ENCODE measurements around the gene CSKMT. TPM values are rescaled to one million over a fixed set of nuclear protein-coding genes. Genes with fewer than 3 reads are reported as not detected.
"Not testable (repeated sequence)": the region's sequence is repeated elsewhere in the genome, so short reads cannot be mapped to it uniquely, and the experiment has no call there.

CSKMT gene
- total RNA-seq (ENCODE audit: unreplicated experiment): 15.7 TPM
- long read RNA-seq, partial matches to known transcripts: 0 of 2 reads
- long read RNA-seq, other reads (novel, unspliced or antisense): 0 of 2 reads

DNA sequence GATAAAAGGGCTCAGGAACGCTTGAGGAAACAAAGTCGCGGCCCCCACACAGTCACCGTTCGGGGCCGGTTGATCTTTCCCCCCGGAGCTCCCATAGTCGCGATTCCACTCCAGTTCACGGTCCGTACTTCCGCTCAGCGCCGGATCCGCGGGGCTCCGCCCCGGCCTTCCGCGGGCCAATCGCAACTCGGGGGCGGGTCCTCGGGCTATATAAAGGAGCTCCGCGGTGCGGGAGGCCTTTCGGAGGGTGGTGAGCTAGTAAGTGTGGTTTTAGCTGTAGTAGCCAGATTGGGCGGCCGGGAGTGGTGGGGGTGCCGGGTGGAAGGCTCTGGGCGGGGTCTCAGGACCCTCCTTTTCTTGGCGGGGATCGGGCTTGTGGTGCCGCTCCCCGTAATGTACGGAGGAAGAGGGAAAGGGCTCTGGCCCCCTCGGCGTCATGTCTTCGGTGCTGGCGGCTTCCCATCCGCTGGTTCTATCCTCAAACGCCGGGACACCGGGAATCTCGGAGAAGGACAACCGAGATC, at the start of gene CSKMT, which contains the start of gene C11orf98:
Gene CSKMT (plus strand): TSS at position 238 of the 524 bp plus-strand sequence. CDS start 568 bp downstream, outside the sequence.
Gene C11orf98 (minus strand): TSS at position 136 of the 524 bp plus-strand sequence. CDS start 41 bp downstream, at position 95.
- peak within 1 kb of the TSS; percentile 94 for H3K27ac Mint-ChIP-seq (ENCODE audit: unreplicated experiment)
- TF ChIP-seq, protein P1, sequence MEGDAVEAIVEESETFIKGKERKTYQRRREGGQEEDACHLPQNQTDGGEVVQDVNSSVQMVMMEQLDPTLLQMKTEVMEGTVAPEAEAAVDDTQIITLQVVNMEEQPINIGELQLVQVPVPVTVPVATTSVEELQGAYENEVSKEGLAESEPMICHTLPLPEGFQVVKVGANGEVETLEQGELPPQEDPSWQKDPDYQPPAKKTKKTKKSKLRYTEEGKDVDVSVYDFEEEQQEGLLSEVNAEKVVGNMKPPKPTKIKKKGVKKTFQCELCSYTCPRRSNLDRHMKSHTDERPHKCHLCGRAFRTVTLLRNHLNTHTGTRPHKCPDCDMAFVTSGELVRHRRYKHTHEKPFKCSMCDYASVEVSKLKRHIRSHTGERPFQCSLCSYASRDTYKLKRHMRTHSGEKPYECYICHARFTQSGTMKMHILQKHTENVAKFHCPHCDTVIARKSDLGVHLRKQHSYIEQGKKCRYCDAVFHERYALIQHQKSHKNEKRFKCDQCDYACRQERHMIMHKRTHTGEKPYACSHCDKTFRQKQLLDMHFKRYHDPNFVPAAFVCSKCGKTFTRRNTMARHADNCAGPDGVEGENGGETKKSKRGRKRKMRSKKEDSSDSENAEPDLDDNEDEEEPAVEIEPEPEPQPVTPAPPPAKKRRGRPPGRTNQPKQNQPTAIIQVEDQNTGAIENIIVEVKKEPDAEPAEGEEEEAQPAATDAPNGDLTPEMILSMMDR (IDR thresholded peaks at IDR 0.05; ENCODE audit: partially characterized antibody, unreplicated experiment): no peak
- H3K4me1 Mint-ChIP-seq (ENCODE audit: low read depth, unreplicated experiment): peaks cover 10% of the 10 kb centered on the region
- H3K27me3 Mint-ChIP-seq (ENCODE audit: unreplicated experiment): peaks cover 4% of the 10 kb centered on the region
- H3K9me3 Mint-ChIP-seq (ENCODE audit: unreplicated experiment): peaks cover 13% of the 10 kb centered on the region
- peak; percentile 97 for DNase-seq
- H3K36me3 Mint-ChIP-seq (ENCODE audit: unreplicated experiment): no peaks in the 10 kb centered on the region
- peak within 1 kb of the TSS; percentile 96 for H3K4me3 Mint-ChIP-seq (ENCODE audit: unreplicated experiment)

- Mint-ChIP-seq H3K36me3 (ENCODE audit: unreplicated experiment) (no peaks in the 10 kb centered on the region), H3K4me1 (ENCODE audit: low read depth, unreplicated experiment) (peaks cover 4% of the 10 kb centered on the region), H3K27me3 (ENCODE audit: unreplicated experiment) (peaks cover 8% of the 10 kb centered on the region), H3K27ac (ENCODE audit: unreplicated experiment) (no peak overlapping the region), H3K9me3 (ENCODE audit: unreplicated experiment) (peaks cover 3% of the 10 kb centered on the region), H3K4me3 (ENCODE audit: unreplicated experiment) (no peak overlapping the region)
- TF ChIP-seq, protein P1 (IDR thresholded peaks at IDR 0.05; ENCODE audit: partially characterized antibody, unreplicated experiment): no peak
- DNase-seq: no peak
These were observed 49.6 kb upstream of the CSKMT start for GRCh38 chr11:62615521-62615920.

DNA sequence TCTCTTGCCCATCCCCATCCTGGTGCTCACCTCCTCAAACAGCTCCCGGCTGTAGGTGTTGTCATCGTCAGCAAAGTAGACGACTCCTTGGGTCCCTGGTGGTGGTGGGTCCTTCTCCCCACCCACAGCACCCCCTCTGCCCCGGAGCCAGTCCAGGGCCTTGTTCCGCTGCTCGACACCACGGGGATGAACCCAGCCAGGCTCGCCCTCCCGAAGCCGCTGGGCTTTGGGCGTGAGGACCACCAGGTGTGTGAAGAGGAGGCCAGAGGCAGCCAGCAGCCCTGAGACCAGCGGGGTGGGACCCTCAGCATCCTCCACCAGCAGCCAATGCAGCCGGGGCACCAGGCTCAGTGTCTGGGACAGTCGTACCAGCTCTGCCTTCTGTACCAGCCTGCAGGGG, 48.2 kb upstream of the CSKMT start:
- H3K4me1 Mint-ChIP-seq (ENCODE audit: low read depth, unreplicated experiment); H3K36me3 Mint-ChIP-seq (ENCODE audit: unreplicated experiment); H3K4me3 Mint-ChIP-seq (ENCODE audit: unreplicated experiment); DNase-seq; H3K9me3 Mint-ChIP-seq (ENCODE audit: unreplicated experiment); H3K27ac Mint-ChIP-seq (ENCODE audit: unreplicated experiment): not testable (repeated sequence)
- peaks cover 12% of the 10 kb centered on the region for H3K27me3 Mint-ChIP-seq (ENCODE audit: unreplicated experiment)

DNA sequence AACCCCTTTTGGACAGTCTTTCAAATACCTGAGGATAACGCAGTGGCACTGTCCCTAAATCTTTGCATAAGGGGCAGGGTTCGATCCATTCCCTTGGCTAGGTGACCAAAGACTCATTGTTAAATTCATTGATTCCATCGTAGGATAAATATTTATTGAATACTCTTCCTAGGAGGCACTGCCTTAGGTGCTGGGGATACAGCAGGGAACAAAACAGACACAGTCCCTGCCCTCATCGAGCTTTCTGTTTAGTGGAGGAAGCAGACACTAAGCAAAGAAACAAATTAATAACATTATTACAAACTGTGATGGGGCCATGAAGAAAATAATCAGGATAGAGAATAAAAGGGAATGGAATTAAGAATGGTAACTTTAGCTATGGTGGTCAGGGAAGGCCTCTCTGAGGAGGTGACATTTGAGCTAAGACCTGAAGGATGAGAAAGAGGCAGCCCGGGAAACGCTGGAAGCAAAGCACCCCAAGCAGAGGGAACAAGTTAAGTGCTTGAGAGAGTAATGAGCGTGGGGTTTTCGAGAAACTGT, 44.0 kb upstream of the CSKMT start:
- Mint-ChIP-seq H3K4me1 (ENCODE audit: low read depth, unreplicated experiment) (peaks cover 6% of the 10 kb centered on the region), H3K36me3 (ENCODE audit: unreplicated experiment) (peaks cover 5% of the 10 kb centered on the region), H3K4me3 (ENCODE audit: unreplicated experiment) (peak overlapping the region; percentile 99), H3K27ac (ENCODE audit: unreplicated experiment) (peak overlapping the region; percentile 96), H3K27me3 (ENCODE audit: unreplicated experiment) (peaks cover 10% of the 10 kb centered on the region), H3K9me3 (ENCODE audit: unreplicated experiment) (peaks cover 14% of the 10 kb centered on the region)
- TF ChIP-seq, protein P1 (IDR thresholded peaks at IDR 0.05; ENCODE audit: partially characterized antibody, unreplicated experiment): no peak
- no peak for DNase-seq

GRCh38 chr11:62621567-62622470, 43.3 kb upstream of the CSKMT start, which contains the start of gene B3GAT3:
B3GAT3 (minus strand) TSS chr11:62621986; CDS start chr11:62621947, 39 bp downstream.
- peaks cover 14% of the 10 kb centered on the region for H3K9me3 Mint-ChIP-seq (ENCODE audit: unreplicated experiment)
- peak within 1 kb of the TSS; percentile 96 for H3K27ac Mint-ChIP-seq (ENCODE audit: unreplicated experiment)
- H3K4me1 Mint-ChIP-seq (ENCODE audit: low read depth, unreplicated experiment): peaks cover 6% of the 10 kb centered on the region
- H3K4me3 Mint-ChIP-seq (ENCODE audit: unreplicated experiment): peak within 1 kb of the TSS; percentile 99
- peaks cover 5% of the 10 kb centered on the region for H3K36me3 Mint-ChIP-seq (ENCODE audit: unreplicated experiment)
- H3K27me3 Mint-ChIP-seq (ENCODE audit: unreplicated experiment): peaks cover 10% of the 10 kb centered on the region
- TF ChIP-seq, protein P1 (IDR thresholded peaks at IDR 0.05; ENCODE audit: partially characterized antibody, unreplicated experiment): no peak
- DNase-seq: peak; percentile 98
